A549 (cell line): ENCODE data around the gene DCLRE1A.

Experiments
- BCL3 ChIP-seq: fragments of >200 bp; sonication (Bioruptor Twin); formaldehyde crosslinking; IDR thresholded peaks from 3 replicates; pipeline ENCODE4 v1.6.1; 2016
- CHD2 ChIP-seq: fragments of 150-350 bp; IDR thresholded peaks from 2 replicates; pipeline ENCODE4 v1.6.1; 2014; ENCODE audit warnings: low read length; ENCODE audit not compliant: partially characterized antibody
- MAZ ChIP-seq: fragments of 150-350 bp; IDR thresholded peaks from 2 replicates; pipeline ENCODE4 v1.6.1; 2014; ENCODE audit warnings: antibody characterized with exemption, low read depth, low read length, borderline replicate concordance
- POLR2AphosphoS2 ChIP-seq: conservative IDR thresholded peaks from 2 replicates; pipeline ENCODE4 v1.6.1; 2012; ENCODE audit warnings: low read length, improper control_type of control experiment, inconsistent platforms
- USF2 ChIP-seq: fragments of 450-650 bp; IDR thresholded peaks from 2 replicates; pipeline ENCODE4 v1.6.1; 2014; ENCODE audit warnings: antibody characterized with exemption
- TF ChIP-seq, protein P1 (sequence below): fragments of >200 bp; sonication (Bioruptor Twin); formaldehyde crosslinking; IDR thresholded peaks from 3 replicates; pipeline ENCODE4 v1.5.1; 2016

- no peak for TF ChIP-seq POLR2AphosphoS2
- no peak for TF ChIP-seq MAZ
- TF ChIP-seq, protein P1, sequence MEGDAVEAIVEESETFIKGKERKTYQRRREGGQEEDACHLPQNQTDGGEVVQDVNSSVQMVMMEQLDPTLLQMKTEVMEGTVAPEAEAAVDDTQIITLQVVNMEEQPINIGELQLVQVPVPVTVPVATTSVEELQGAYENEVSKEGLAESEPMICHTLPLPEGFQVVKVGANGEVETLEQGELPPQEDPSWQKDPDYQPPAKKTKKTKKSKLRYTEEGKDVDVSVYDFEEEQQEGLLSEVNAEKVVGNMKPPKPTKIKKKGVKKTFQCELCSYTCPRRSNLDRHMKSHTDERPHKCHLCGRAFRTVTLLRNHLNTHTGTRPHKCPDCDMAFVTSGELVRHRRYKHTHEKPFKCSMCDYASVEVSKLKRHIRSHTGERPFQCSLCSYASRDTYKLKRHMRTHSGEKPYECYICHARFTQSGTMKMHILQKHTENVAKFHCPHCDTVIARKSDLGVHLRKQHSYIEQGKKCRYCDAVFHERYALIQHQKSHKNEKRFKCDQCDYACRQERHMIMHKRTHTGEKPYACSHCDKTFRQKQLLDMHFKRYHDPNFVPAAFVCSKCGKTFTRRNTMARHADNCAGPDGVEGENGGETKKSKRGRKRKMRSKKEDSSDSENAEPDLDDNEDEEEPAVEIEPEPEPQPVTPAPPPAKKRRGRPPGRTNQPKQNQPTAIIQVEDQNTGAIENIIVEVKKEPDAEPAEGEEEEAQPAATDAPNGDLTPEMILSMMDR: no peak
- TF ChIP-seq CHD2: no peak
- no peak for TF ChIP-seq USF2
- no peak for TF ChIP-seq BCL3
These were observed 26.4 kb upstream of the DCLRE1A start for GRCh38 chr10:113880236-113880635.
